ENCODE results near the gene CFAP74.

The CFAP74 gene

GRCh38 chr1:2003541-2004131 is at the start of gene CFAP74:
Gene CFAP74, minus strand, starts transcription at chr1:2003786. Its CDS starts 12,830 bp downstream, at chr1:1990956.
- DNase-seq (ENCODE audit: extremely low spot score): no peak
- ChIA-PET POLR2A (no interaction called here), CTCF (no interaction called here)
- TF ChIP-seq CTCF (IDR thresholded peaks at IDR 0.05; ENCODE audit: control extremely low read depth, extremely low read depth, low read depth, missing control alignments): no peak

GRCh38 chr1:2053217-2053616 is 49.6 kb upstream of the CFAP74 start:
- ChIA-PET CTCF (interaction anchor here (4.8 kb wide), 1 partner anchor 8 kb away, joined by 28 read pairs; no protein-coding TSS in a partner anchor), POLR2A (no interaction called here)
- no peak for DNase-seq (ENCODE audit: extremely low spot score)
- no peak for TF ChIP-seq CTCF (IDR thresholded peaks at IDR 0.05; ENCODE audit: control extremely low read depth, extremely low read depth, low read depth, missing control alignments)

GRCh38 chr1:2052756-2053155 is 49.2 kb upstream of the CFAP74 start:
- no peak for TF ChIP-seq CTCF (IDR thresholded peaks at IDR 0.05; ENCODE audit: control extremely low read depth, extremely low read depth, low read depth, missing control alignments)
- DNase-seq (ENCODE audit: extremely low spot score): no peak
- ChIA-PET CTCF (interaction anchor here (4.8 kb wide), 1 partner anchor 7 kb away, joined by 28 read pairs; no protein-coding TSS in a partner anchor), POLR2A (no interaction called here)

GRCh38 chr1:2052054-2052679 is 48.6 kb upstream of the CFAP74 start:
- POLR2A ChIA-PET: no interaction called here
- CTCF ChIA-PET: no interaction called here
- no peak for TF ChIP-seq CTCF (IDR thresholded peaks at IDR 0.05; ENCODE audit: control extremely low read depth, extremely low read depth, low read depth, missing control alignments)
- DNase-seq (ENCODE audit: extremely low spot score): no peak

GRCh38 chr1:2050793-2051682 is 47.5 kb upstream of the CFAP74 start:
- POLR2A ChIA-PET: no interaction called here
- no peak for DNase-seq (ENCODE audit: extremely low spot score)
- no peak for TF ChIP-seq CTCF (IDR thresholded peaks at IDR 0.05; ENCODE audit: control extremely low read depth, extremely low read depth, low read depth, missing control alignments)
- CTCF ChIA-PET: no interaction called here

- CTCF ChIA-PET: no interaction called here
- POLR2A ChIA-PET: no interaction called here
- no peak for DNase-seq (ENCODE audit: extremely low spot score)
- no peak for TF ChIP-seq CTCF (IDR thresholded peaks at IDR 0.05; ENCODE audit: control extremely low read depth, extremely low read depth, low read depth, missing control alignments)
Observed at GRCh38 chr1:2050461-2050792, 46.8 kb upstream of the CFAP74 start.
